Skeletal muscle tissue (tissue), 4 donors: ENCODE results near the gene TSPO. TPM values are rescaled to one million over a fixed set of nuclear protein-coding genes. Genes with fewer than 3 reads are reported as not detected.

Source experiments
- H3K27ac ChIP-seq: one replicate; pipeline ENCODE4 v1.7.0; 2013; ENCODE audit warnings: mild to moderate bottlenecking, low read depth, low read length, inconsistent platforms
- H3K27me3 ChIP-seq, 3 donors: one replicate each; pipeline ENCODE4 v1.7.0; 2013; ENCODE audit warnings: low read length in 3 of 3; ENCODE audit not compliant: control insufficient read depth in 3 of 3, insufficient read depth in 3 of 3
- H3K36me3 ChIP-seq, 3 donors: one replicate each; pipeline ENCODE4 v1.7.0; 2013; ENCODE audit warnings: low read length in 3 of 3; ENCODE audit not compliant: control insufficient read depth in 3 of 3, insufficient read depth in 3 of 3
- H3K4me1 ChIP-seq, 3 donors: one replicate each; pipeline ENCODE4 v1.7.0; 2013; ENCODE audit warnings: low read length in 3 of 3, mild to moderate bottlenecking in 3 of 3; ENCODE audit not compliant: control insufficient read depth in 3 of 3, insufficient read depth in 3 of 3
- H3K4me3 ChIP-seq, 3 donors: one replicate each; pipeline ENCODE4 v1.7.0; 2013; ENCODE audit warnings: low read length in 3 of 3
- H3K9ac ChIP-seq, 3 donors: one replicate each; pipeline ENCODE4 v1.7.0; 2013; ENCODE audit warnings: low read length in 3 of 3, mild to moderate bottlenecking in 3 of 3, moderate library complexity in 2 of 3, low read depth in 1 of 3
- H3K9me3 ChIP-seq, 3 donors: one replicate each; pipeline ENCODE4 v1.7.0; 2013; ENCODE audit warnings: low read length in 3 of 3; ENCODE audit not compliant: control insufficient read depth in 3 of 3
- total RNA-seq: library from RNA; depleted of rRNA; stranded (reverse); fragments of >200 nt; gene quantifications from one replicate; pipeline ENCODE4 v1.2.3, GENCODE V29; 2014
- donor health status: Osteomylitis.

Gene TSPO
- total RNA-seq, 1 donor from 2014 or later = 69.4 TPM

- H3K9me3 ChIP-seq = no peaks in the 10 kb centered on the region
- peaks cover 50 to 58% (median 56%) of the 10 kb centered on the region in 3 donors for H3K36me3 ChIP-seq
- no peaks in the 10 kb centered on the region for H3K4me1 ChIP-seq
- H3K27me3 ChIP-seq = no peaks in the 10 kb centered on the region
- no peak overlapping the region for H3K9ac ChIP-seq
- H3K27ac ChIP-seq = no peak overlapping the region
- no peak overlapping the region for H3K4me3 ChIP-seq
Observed at GRCh38 chr22:43173976-43174720, 22.8 kb downstream of the TSPO start.

GRCh38 chr22:43174941-43175531, 23.7 kb downstream of the TSPO start:
- H3K9ac ChIP-seq = no peak overlapping the region
- no peaks in the 10 kb centered on the region for H3K4me1 ChIP-seq
- H3K27ac ChIP-seq = no peak overlapping the region
- no peak overlapping the region for H3K4me3 ChIP-seq
- no peaks in the 10 kb centered on the region for H3K27me3 ChIP-seq
- H3K9me3 ChIP-seq = no peaks in the 10 kb centered on the region
- H3K36me3 ChIP-seq = peaks cover 54 to 64% (median 60%) of the 10 kb centered on the region in 3 donors

GRCh38 chr22:43176090-43176489, 24.7 kb downstream of the TSPO start:
- no peaks in the 10 kb centered on the region for H3K27me3 ChIP-seq
- H3K9ac ChIP-seq = no peak overlapping the region
- no peaks in the 10 kb centered on the region for H3K9me3 ChIP-seq
- no peaks in the 10 kb centered on the region for H3K4me1 ChIP-seq
- H3K36me3 ChIP-seq = peaks cover 48 to 67% (median 54%) of the 10 kb centered on the region in 3 donors
- no peak overlapping the region for H3K4me3 ChIP-seq
- H3K27ac ChIP-seq = no peak overlapping the region

- peaks cover 35 to 57% (median 43%) of the 10 kb centered on the region in 3 donors for H3K36me3 ChIP-seq
- no peaks in the 10 kb centered on the region for H3K9me3 ChIP-seq
- no peaks in the 10 kb centered on the region for H3K4me1 ChIP-seq
- H3K9ac ChIP-seq = no peak overlapping the region
- H3K27ac ChIP-seq = no peak overlapping the region
- no peaks in the 10 kb centered on the region for H3K27me3 ChIP-seq
- no peak overlapping the region for H3K4me3 ChIP-seq
Observed at GRCh38 chr22:43177479-43177878, 26.1 kb downstream of the TSPO start.

GRCh38 chr22:43179146-43179910, 28.0 kb downstream of the TSPO start:
- H3K4me1 ChIP-seq = no peaks in the 10 kb centered on the region
- no peaks in the 10 kb centered on the region for H3K27me3 ChIP-seq
- H3K4me3 ChIP-seq = no peak overlapping the region
- H3K9ac ChIP-seq = no peak overlapping the region
- H3K36me3 ChIP-seq = peaks cover 22 to 41% (median 35%) of the 10 kb centered on the region in 3 donors
- H3K27ac ChIP-seq = no peak overlapping the region
- no peaks in the 10 kb centered on the region for H3K9me3 ChIP-seq

GRCh38 chr22:43179911-43180195, 28.5 kb downstream of the TSPO start:
- H3K9ac ChIP-seq = no peak overlapping the region
- H3K27me3 ChIP-seq = no peaks in the 10 kb centered on the region
- no peaks in the 10 kb centered on the region for H3K4me1 ChIP-seq
- H3K36me3 ChIP-seq = peaks cover 20 to 35% (median 35%) of the 10 kb centered on the region in 3 donors
- H3K9me3 ChIP-seq = no peaks in the 10 kb centered on the region
- no peak overlapping the region for H3K4me3 ChIP-seq
- no peak overlapping the region for H3K27ac ChIP-seq

- no peak overlapping the region for H3K27ac ChIP-seq
- H3K9me3 ChIP-seq = no peaks in the 10 kb centered on the region
- H3K36me3 ChIP-seq = peaks cover 15 to 31% (median 29%) of the 10 kb centered on the region in 3 donors
- no peak overlapping the region for H3K9ac ChIP-seq
- H3K4me3 ChIP-seq = no peak overlapping the region
- H3K27me3 ChIP-seq = no peaks in the 10 kb centered on the region
- peaks cover 3 to 5% (median 4%) of the 10 kb centered on the region in 3 donors for H3K4me1 ChIP-seq
Observed at GRCh38 chr22:43180670-43181069, 29.3 kb downstream of the TSPO start.

GRCh38 chr22:43181321-43182076, 30.1 kb downstream of the TSPO start:
- H3K4me1 ChIP-seq = peaks cover 11 to 14% (median 12%) of the 10 kb centered on the region in 3 donors
- no peaks in the 10 kb centered on the region for H3K27me3 ChIP-seq
- H3K4me3 ChIP-seq = no peak overlapping the region
- H3K27ac ChIP-seq = no peak overlapping the region
- H3K9ac ChIP-seq = no peak overlapping the region
- no peaks in the 10 kb centered on the region for H3K9me3 ChIP-seq
- peaks cover 15 to 27% (median 27%) of the 10 kb centered on the region in 3 donors for H3K36me3 ChIP-seq

- Histone ChIP-seq H3K27ac (no peak overlapping the region), H3K36me3 (peaks cover 15 to 27% (median 27%) of the 10 kb centered on the region in 3 donors)
Observed at GRCh38 chr22:43182118-43182517, 30.8 kb downstream of the TSPO start.

More at GRCh38 chr22:43182118-43182517, 30.8 kb downstream of the TSPO start:
- H3K9ac ChIP-seq = no peak overlapping the region
- H3K9me3 ChIP-seq = no peaks in the 10 kb centered on the region
- no peaks in the 10 kb centered on the region for H3K27me3 ChIP-seq
- peaks cover 12 to 14% (median 12%) of the 10 kb centered on the region in 3 donors for H3K4me1 ChIP-seq
- no peak overlapping the region for H3K4me3 ChIP-seq
